ENCODE measurements around the gene DNAH2. TPM values are rescaled to one million over a fixed set of nuclear protein-coding genes. Genes with fewer than 3 reads are reported as not detected.

DNAH2 gene
- total and polyA plus RNA-seq, 9 of the 15 experiments (the other 6 are each of a cell fraction or from before 2014, with no cell fraction given) = 0.03 TPM; not detected in 8

DNA sequence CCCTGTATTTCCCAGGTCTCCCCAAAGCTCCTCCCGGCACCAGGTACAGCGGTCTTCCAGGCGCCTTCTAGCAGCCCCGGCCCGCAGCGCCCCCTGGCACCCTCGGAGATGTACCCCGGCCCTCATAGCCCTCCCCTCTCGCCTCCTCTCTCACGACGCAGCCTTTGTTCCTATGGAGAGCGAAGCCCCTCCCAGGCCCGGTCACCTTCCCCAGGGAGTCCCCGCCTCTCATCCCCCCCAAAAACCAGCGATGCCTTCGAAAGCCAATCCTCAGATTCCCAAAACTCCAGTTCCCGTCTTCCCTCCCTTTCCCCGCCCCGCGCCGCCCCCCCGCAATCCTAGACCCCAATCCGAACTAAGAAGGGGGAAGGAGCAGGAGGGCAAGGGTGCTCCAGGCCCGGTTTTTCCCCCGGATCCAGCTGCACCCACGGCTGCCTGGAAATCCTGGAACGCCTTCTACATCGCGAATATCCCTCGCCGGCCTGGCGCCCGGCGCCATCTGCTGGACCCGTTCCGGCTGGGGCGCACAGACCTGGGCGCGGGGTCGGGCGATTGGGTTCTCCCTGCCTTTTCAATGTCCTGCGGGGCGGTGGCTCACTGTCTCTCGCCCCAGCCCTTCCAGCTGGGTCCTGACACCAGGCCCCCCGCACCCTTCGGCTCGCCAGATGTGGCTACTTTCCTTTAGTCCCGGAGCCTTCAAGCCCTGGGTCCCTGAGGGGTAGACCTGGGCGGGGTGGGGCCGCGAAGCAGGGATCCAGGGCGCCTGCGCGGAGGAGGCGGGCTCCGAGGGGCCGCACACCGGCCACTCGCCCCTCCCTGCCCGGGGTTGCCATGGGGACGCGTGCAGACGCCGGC lies at the start of gene DNAH2 (continued):
- TF ChIP-seq, protein P1, sequence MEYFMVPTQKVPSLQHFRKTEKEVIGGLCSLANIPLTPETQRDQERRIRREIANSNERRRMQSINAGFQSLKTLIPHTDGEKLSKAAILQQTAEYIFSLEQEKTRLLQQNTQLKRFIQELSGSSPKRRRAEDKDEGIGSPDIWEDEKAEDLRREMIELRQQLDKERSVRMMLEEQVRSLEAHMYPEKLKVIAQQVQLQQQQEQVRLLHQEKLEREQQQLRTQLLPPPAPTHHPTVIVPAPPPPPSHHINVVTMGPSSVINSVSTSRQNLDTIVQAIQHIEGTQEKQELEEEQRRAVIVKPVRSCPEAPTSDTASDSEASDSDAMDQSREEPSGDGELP (CRISPR knock-in tag; IDR thresholded peaks at IDR 0.05; ENCODE audit: borderline replicate concordance) = peak; percentile 84
- TF ChIP-seq MAZ (CRISPR knock-in tag; conservative IDR thresholded peaks at IDR 0.05 in 1 of 2, IDR thresholded peaks at IDR 0.05 in 1 of 2) = peak in 1 of 2 experiments; percentile 81; a peak in 3 of 4 replicates
- TF ChIP-seq, protein P2, sequence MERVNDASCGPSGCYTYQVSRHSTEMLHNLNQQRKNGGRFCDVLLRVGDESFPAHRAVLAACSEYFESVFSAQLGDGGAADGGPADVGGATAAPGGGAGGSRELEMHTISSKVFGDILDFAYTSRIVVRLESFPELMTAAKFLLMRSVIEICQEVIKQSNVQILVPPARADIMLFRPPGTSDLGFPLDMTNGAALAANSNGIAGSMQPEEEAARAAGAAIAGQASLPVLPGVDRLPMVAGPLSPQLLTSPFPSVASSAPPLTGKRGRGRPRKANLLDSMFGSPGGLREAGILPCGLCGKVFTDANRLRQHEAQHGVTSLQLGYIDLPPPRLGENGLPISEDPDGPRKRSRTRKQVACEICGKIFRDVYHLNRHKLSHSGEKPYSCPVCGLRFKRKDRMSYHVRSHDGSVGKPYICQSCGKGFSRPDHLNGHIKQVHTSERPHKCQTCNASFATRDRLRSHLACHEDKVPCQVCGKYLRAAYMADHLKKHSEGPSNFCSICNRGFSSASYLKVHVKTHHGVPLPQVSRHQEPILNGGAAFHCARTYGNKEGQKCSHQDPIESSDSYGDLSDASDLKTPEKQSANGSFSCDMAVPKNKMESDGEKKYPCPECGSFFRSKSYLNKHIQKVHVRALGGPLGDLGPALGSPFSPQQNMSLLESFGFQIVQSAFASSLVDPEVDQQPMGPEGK (CRISPR knock-in tag; IDR thresholded peaks at IDR 0.05; ENCODE audit: borderline replicate concordance) = no peak
- TF ChIP-seq, protein P3, sequence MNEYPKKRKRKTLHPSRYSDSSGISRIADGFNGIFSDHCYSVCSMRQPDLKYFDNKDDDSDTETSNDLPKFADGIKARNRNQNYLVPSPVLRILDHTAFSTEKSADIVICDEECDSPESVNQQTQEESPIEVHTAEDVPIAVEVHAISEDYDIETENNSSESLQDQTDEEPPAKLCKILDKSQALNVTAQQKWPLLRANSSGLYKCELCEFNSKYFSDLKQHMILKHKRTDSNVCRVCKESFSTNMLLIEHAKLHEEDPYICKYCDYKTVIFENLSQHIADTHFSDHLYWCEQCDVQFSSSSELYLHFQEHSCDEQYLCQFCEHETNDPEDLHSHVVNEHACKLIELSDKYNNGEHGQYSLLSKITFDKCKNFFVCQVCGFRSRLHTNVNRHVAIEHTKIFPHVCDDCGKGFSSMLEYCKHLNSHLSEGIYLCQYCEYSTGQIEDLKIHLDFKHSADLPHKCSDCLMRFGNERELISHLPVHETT (CRISPR knock-in tag; conservative IDR thresholded peaks at IDR 0.05 in 1 of 2, IDR thresholded peaks at IDR 0.05 in 1 of 2) = no peak
- TF ChIP-seq, protein P4, sequence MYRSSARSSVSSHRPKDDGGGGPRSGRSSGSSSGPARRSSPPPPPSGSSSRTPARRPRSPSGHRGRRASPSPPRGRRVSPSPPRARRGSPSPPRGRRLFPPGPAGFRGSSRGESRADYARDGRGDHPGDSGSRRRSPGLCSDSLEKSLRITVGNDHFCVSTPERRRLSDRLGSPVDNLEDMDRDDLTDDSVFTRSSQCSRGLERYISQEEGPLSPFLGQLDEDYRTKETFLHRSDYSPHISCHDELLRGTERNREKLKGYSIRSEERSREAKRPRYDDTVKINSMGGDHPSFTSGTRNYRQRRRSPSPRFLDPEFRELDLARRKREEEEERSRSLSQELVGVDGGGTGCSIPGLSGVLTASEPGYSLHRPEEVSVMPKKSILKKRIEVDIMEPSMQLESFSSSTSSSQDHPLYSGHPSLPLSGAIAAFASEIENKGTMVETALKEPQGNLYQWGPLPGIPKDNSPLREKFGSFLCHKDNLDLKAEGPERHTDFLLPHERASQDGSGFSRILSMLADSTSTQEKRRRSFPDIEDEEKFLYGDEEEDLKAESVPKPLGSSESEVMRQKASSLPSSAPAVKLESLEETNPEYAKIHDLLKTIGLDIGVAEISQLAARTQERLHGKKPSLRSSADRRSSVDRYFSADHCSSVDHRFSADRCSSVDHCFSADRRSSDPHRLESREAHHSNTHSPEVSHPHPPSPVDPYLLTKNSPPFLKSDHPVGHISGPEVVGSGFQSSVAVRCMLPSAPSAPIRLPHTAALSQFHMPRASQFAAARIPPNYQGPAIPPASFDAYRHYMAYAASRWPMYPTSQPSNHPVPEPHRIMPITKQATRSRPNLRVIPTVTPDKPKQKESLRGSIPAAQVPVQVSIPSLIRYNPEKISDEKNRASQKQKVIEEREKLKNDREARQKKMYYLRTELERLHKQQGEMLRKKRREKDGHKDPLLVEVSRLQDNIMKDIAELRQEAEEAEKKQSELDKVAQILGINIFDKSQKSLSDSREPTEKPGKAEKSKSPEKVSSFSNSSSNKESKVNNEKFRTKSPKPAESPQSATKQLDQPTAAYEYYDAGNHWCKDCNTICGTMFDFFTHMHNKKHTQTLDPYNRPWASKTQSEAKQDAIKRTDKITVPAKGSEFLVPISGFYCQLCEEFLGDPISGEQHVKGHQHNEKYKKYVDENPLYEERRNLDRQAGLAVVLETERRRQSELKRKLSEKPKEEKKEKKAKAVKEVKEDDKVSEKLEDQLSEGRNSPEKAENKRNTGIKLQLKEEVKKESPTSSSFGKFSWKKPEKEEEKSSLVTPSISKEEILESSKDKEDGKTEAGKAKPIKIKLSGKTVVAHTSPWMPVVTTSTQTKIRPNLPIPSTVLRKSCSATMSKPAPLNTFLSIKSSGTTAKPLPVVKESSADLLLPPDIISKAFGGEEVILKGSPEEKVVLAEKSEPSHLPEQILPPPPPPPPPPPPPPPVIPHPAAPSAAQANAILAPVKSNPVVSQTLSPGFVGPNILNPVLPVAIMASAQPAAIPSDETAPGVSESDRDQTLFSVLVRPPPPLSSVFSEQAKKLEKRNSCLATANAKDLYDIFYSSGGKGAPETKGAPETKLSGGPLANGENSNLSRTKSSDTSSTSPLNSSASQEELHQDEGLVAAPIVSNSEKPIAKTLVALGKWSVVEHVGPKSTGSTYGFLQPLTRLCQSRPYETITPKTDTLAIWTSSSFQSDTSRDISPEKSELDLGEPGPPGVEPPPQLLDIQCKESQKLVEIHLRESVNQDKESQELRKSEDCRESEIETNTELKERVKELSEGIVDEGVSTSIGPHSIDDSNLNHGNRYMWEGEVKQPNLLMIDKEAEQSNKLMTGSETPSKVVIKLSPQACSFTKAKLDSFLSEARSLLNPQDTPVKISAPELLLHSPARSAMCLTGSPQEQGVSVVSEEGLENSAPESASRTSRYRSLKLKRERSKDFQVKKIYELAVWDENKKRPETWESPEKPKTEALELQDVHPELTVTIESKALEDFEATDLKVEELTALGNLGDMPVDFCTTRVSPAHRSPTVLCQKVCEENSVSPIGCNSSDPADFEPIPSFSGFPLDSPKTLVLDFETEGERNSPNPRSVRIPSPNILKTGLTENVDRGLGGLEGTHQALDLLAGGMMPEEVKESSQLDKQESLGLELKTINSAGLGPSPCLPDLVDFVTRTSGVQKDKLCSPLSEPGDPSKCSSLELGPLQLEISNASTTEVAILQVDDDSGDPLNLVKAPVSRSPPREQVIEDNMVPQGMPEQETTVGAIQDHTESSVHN (IDR thresholded peaks at IDR 0.05; ENCODE audit: borderline replicate concordance in 1 of 2, low read depth in 1 of 2) = no peak
- peak; percentile 41; the same call in 1 of the 2 replicates for TF ChIP-seq MYC (IDR thresholded peaks at IDR 0.05; ENCODE audit: low read depth, low read length)
- no peak for TF ChIP-seq MYC (CRISPR knock-in tag; IDR thresholded peaks at IDR 0.05; ENCODE audit: borderline replicate concordance, low read depth)

Data from K562 (cell line).